Measurements from ENCODE around the gene HYKK. TPM values are rescaled to one million over a fixed set of nuclear protein-coding genes. Genes with fewer than 3 reads are reported as not detected.
"Not testable (repeated sequence)": the region's sequence is repeated elsewhere in the genome, so short reads cannot be mapped to it uniquely, and the experiment has no call there.

Gene HYKK
- total and polyA plus RNA-seq, 11 donors, result 2.6 to 8.7 (median 6.6) TPM

- no peak for DNase-seq
- intact Hi-C loops (cut with DNase I), result no loop called here
- Histone ChIP-seq H3K36me3 (peaks cover 0 to 7% (median 0%) of the 10 kb centered on the region in 9 donors), H3K4me3 (no peak overlapping the region), H3K27ac (no peak overlapping the region), H3K9me3 (no peaks in the 10 kb centered on the region), H3K4me1 (peaks cover 0 to 13% (median 0%) of the 10 kb centered on the region in 12 donors), H3K27me3 (no peaks in the 10 kb centered on the region)
- no peak for TF ChIP-seq POLR2A (IDR thresholded peaks at IDR 0.05)
- TF ChIP-seq CTCF (IDR thresholded peaks at IDR 0.05), result no peak
- 51 to 65% (median 58%) methylated on average over 2 of the region's 2 CpGs for WGBS, 4 donors
- ATAC-seq, result no peak
These were observed 26.0 kb downstream of the HYKK start for GRCh38 chr15:78533331-78533730.

GRCh38 chr15:78536134-78536533 lies 28.8 kb downstream of the HYKK start:
- H3K27me3 ChIP-seq, result no peaks in the 10 kb centered on the region
- DNase-seq (no peak), ATAC-seq (no peak)
- no peak overlapping the region for H3K27ac ChIP-seq
- H3K9me3 ChIP-seq, result no peaks in the 10 kb centered on the region
- H3K4me3 ChIP-seq, result no peak overlapping the region
- 82 to 89% (median 86%) methylated on average over 1 of the region's 1 CpG for whole genome bisulfite sequencing, 4 donors
- H3K4me1 ChIP-seq, result peaks cover 0 to 19% (median 4%) of the 10 kb centered on the region in 12 donors
- TF ChIP-seq CTCF (IDR thresholded peaks at IDR 0.05) (no peak), POLR2A (IDR thresholded peaks at IDR 0.05) (no peak)
- peaks cover 0 to 7% (median 0%) of the 10 kb centered on the region in 9 donors for H3K36me3 ChIP-seq
- intact Hi-C loops (cut with DNase I), result no loop called here

GRCh38 chr15:78537266-78537905 lies 30.0 kb downstream of the HYKK start:
- TF ChIP-seq POLR2A (IDR thresholded peaks at IDR 0.05) (no peak), CTCF (IDR thresholded peaks at IDR 0.05) (no peak)
- intact Hi-C loops (cut with DNase I), result no loop called here
- Histone ChIP-seq H3K9me3 (no peaks in the 10 kb centered on the region), H3K4me1 (peaks cover 0 to 31% (median 15%) of the 10 kb centered on the region in 12 donors), H3K4me3 (no peak overlapping the region), H3K27ac (peak overlapping the region; percentile 12 to 78 (median 48)), H3K27me3 (no peaks in the 10 kb centered on the region), H3K36me3 (peaks cover 0 to 13% (median 3%) of the 10 kb centered on the region in 9 donors)
- ATAC-seq (peak in 2 of 4 donors; percentile 30 to 35), DNase-seq (no peak)
- 62 to 70% (median 65%) methylated on average over 5 of the region's 5 CpGs for WGBS, 4 donors

- intact Hi-C loops (cut with DNase I), result no loop called here
- TF ChIP-seq CTCF (IDR thresholded peaks at IDR 0.05) (no peak), POLR2A (IDR thresholded peaks at IDR 0.05) (no peak)
- 59 to 73% (median 67%) methylated on average over 1 of the region's 1 CpG for WGBS, 4 donors
- H3K9me3 ChIP-seq, result no peaks in the 10 kb centered on the region
- H3K36me3 ChIP-seq, result peaks cover 0 to 19% (median 13%) of the 10 kb centered on the region in 9 donors
- no peak for ATAC-seq
- no peak for DNase-seq
- H3K4me3 ChIP-seq, result no peak overlapping the region
- H3K27me3 ChIP-seq, result no peaks in the 10 kb centered on the region
- H3K4me1 ChIP-seq, result peaks cover 0 to 40% (median 21%) of the 10 kb centered on the region in 12 donors
- H3K27ac ChIP-seq, result peak overlapping the region in 10 of 12 donors; percentile 12 to 78 (median 48)
These were observed 31.0 kb downstream of the HYKK start for GRCh38 chr15:78538358-78538757.

GRCh38 chr15:78539464-78540140 lies 32.2 kb downstream of the HYKK start:
- 79 to 84% (median 83%) methylated on average over 18 of the region's 18 CpGs for WGBS, 4 donors

More at GRCh38 chr15:78539464-78540140, 32.2 kb downstream of the HYKK start:
- intact Hi-C loops (cut with DNase I), result loop anchor here in 1 of 10 donors (1.0 kb wide), 1 partner anchor 32 kb away; the partner anchor contains the start of gene HYKK
- not testable (repeated sequence) for ATAC-seq, H3K9me3 ChIP-seq, H3K27me3 ChIP-seq, DNase-seq
- Histone ChIP-seq H3K27ac (peak overlapping the region; percentile 87 to 99 (median 98)), H3K36me3 (peaks cover 0 to 29% (median 25%) of the 10 kb centered on the region in 9 donors), H3K4me3 (peak overlapping the region; percentile 61 to 95 (median 83)), H3K4me1 (peaks cover 0 to 40% (median 21%) of the 10 kb centered on the region in 12 donors)

Data from heart left ventricle (tissue), 16 donors.